IMR-90 (cell line): ENCODE data around the gene ESYT3. TPM values are rescaled to one million over a fixed set of nuclear protein-coding genes. Genes with fewer than 3 reads are reported as not detected.

Experiments
- ATAC-seq: fragments of 200-7000 bp; cut with Tn5 transposase; 2 replicates; pipeline ENCODE4 v1.9.1; 2020; ENCODE audit warnings: low read depth, mild to moderate bottlenecking, moderate library complexity
- BruUV-seq: library from RNA; stranded (reverse); fragments of 400-500 nt; replicated peaks from 2 replicates; lab custom pipeline; 2021; lab: Mats Ljungman, UMichigan
- CTCF ChIA-PET: fragments of 300-600 bp; formaldehyde crosslinking; extraction: SDS; loops from one replicate; lab custom pipeline; 2021; ENCODE audit warnings: antibody characterized with exemption; lab: Yijun Ruan, JAX
- POLR2A ChIA-PET: fragments of 300-600 bp; sonication (Branson Sonifier 250); formaldehyde crosslinking; loops from one replicate; lab custom pipeline; 2022; ENCODE audit warnings: antibody characterized with exemption; ENCODE audit not compliant: unreplicated experiment; lab: Charles Lee
- DNase-seq: peaks from one replicate; pipeline ENCODE4 v3.0.0; 2013
- H2AFZ ChIP-seq: replicated peaks from 2 replicates; pipeline ENCODE3; 2013; ENCODE audit warnings: low read length, mild to moderate bottlenecking; ENCODE audit not compliant: poor library complexity
- H2AK5ac ChIP-seq: 2 replicates; pipeline ENCODE4 v1.6.1; 2013; ENCODE audit warnings: low read depth, low read length, inconsistent platforms
- H2AK9ac ChIP-seq: replicated peaks from 2 replicates; pipeline ENCODE3; 2013; ENCODE audit warnings: mild to moderate bottlenecking, low read depth, low read length, moderate library complexity; ENCODE audit not compliant: poor library complexity
- H2BK120ac ChIP-seq: 2 replicates; pipeline ENCODE4 v1.6.1; 2013; ENCODE audit warnings: low read depth, low read length, inconsistent platforms
- H2BK15ac ChIP-seq: 3 replicates; pipeline ENCODE4 v1.6.1; 2013; ENCODE audit warnings: low read depth, low read length, inconsistent platforms
- H2BK20ac ChIP-seq: 2 replicates; pipeline ENCODE4 v1.6.1; 2013; ENCODE audit warnings: low read depth, mild to moderate bottlenecking, inconsistent platforms, low read length, moderate library complexity
- H2BK5ac ChIP-seq: 2 replicates; pipeline ENCODE4 v1.6.1; 2013; ENCODE audit warnings: mild to moderate bottlenecking, low read depth, low read length, inconsistent platforms; ENCODE audit not compliant: poor library complexity, severe bottlenecking
- H3K14ac ChIP-seq: replicated peaks from 2 replicates; pipeline ENCODE4 v1.6.1; 2013; ENCODE audit warnings: low read depth, low read length, inconsistent platforms
- H3K18ac ChIP-seq: 2 replicates; pipeline ENCODE4 v1.6.1; 2013; ENCODE audit warnings: low read depth, low read length, control low read depth
- H3K23ac ChIP-seq: 2 replicates; pipeline ENCODE4 v1.6.1; 2013; ENCODE audit warnings: low read depth, low read length, inconsistent platforms
- H3K27ac ChIP-seq: 2 replicates; pipeline ENCODE4 v1.5.1; 2013; ENCODE audit warnings: mild to moderate bottlenecking, control low read depth, low read length; ENCODE audit not compliant: insufficient read depth
- H3K27me3 ChIP-seq: 2 replicates; pipeline ENCODE4 v1.6.1; 2013; ENCODE audit warnings: low read length; ENCODE audit not compliant: control insufficient read depth, insufficient read depth
- H3K36me3 ChIP-seq: 2 replicates; pipeline ENCODE4 v1.6.1; 2013; ENCODE audit warnings: low read length, mixed read lengths; ENCODE audit not compliant: control insufficient read depth, insufficient read depth
- H3K4ac ChIP-seq: 2 replicates; pipeline ENCODE4 v1.6.1; 2013; ENCODE audit warnings: low read depth, low read length, inconsistent platforms
- H3K4me1 ChIP-seq: 2 replicates; pipeline ENCODE4 v1.6.1; 2013; ENCODE audit warnings: low read length, mixed read lengths; ENCODE audit not compliant: control insufficient read depth, insufficient read depth
- H3K4me2 ChIP-seq: 2 replicates; pipeline ENCODE4 v1.6.1; 2013; ENCODE audit warnings: low read depth, mild to moderate bottlenecking, control low read depth, low read length, moderate library complexity
- H3K4me3 ChIP-seq: 2 replicates; pipeline ENCODE4 v1.5.1; 2013; ENCODE audit warnings: low read depth, mild to moderate bottlenecking, control low read depth, low read length, moderate library complexity; ENCODE audit not compliant: insufficient read depth
- H3K56ac ChIP-seq: 2 replicates; pipeline ENCODE4 v1.6.1; 2013; ENCODE audit warnings: low read length, inconsistent platforms; ENCODE audit not compliant: insufficient read depth; ENCODE audit errors: extremely low read depth
- H3K79me1 ChIP-seq, 2 experiments: 2 replicates each; pipeline ENCODE4 v1.6.1; 2013; ENCODE audit warnings: low read length in 2 of 2, inconsistent platforms in 1 of 2, low read depth in 1 of 2
- H3K9ac ChIP-seq: 2 replicates; pipeline ENCODE4 v1.6.1; 2013; ENCODE audit warnings: low read depth, low read length, control low read depth
- H3K9me1 ChIP-seq: 2 replicates; pipeline ENCODE4 v1.6.1; 2013; ENCODE audit warnings: low read length, inconsistent platforms; ENCODE audit not compliant: insufficient read depth
- H3K9me3 ChIP-seq: 2 replicates; pipeline ENCODE4 v1.6.1; 2013; ENCODE audit warnings: low read length; ENCODE audit not compliant: control insufficient read depth, insufficient read depth
- H4K20me1 ChIP-seq: 2 replicates; pipeline ENCODE4 v1.6.1; 2013; ENCODE audit warnings: low read length, inconsistent platforms; ENCODE audit not compliant: insufficient read depth
- H4K5ac ChIP-seq: 2 replicates; pipeline ENCODE4 v1.6.1; 2013; ENCODE audit warnings: mild to moderate bottlenecking, low read depth, low read length, control low read depth
- H4K8ac ChIP-seq, 2 experiments: 2 replicates each; pipeline ENCODE4 v1.6.1; 2013; ENCODE audit warnings: low read depth in 2 of 2, low read length in 2 of 2, control low read depth in 1 of 2, inconsistent platforms in 1 of 2
- H4K91ac ChIP-seq: 2 replicates; pipeline ENCODE4 v1.6.1; 2013; ENCODE audit warnings: low read depth, low read length, inconsistent platforms; ENCODE audit not compliant: insufficient read depth
- BHLHE40 ChIP-seq: fragments of 150-350 bp; IDR thresholded peaks from 2 replicates; pipeline ENCODE4 v1.6.1; 2016; ENCODE audit warnings: mild to moderate bottlenecking, low read depth, low read length
- CEBPB ChIP-seq: IDR thresholded peaks from 2 replicates; pipeline ENCODE4 v1.6.1; 2012; ENCODE audit warnings: low read depth, low read length, improper control_type of control experiment
- CHD1 ChIP-seq: IDR thresholded peaks from 2 replicates; pipeline ENCODE4 v1.6.1; 2012; ENCODE audit warnings: low read depth, low read length, improper control_type of control experiment
- FOS ChIP-seq: fragments of 150-350 bp; IDR thresholded peaks from 2 replicates; pipeline ENCODE4 v1.6.1; 2016; ENCODE audit warnings: low read depth, low read length
- MAZ ChIP-seq: IDR thresholded peaks from 2 replicates; pipeline ENCODE4 v1.6.1; 2012; ENCODE audit warnings: low read depth, mild to moderate bottlenecking, low read length, improper control_type of control experiment, moderate library complexity, borderline replicate concordance
- NFE2L2 ChIP-seq: fragments of 150-350 bp; IDR thresholded peaks from 2 replicates; pipeline ENCODE4 v1.6.1; 2016; ENCODE audit warnings: low read depth, mild to moderate bottlenecking, low read length
- POLR2A ChIP-seq: IDR thresholded peaks from 2 replicates; pipeline ENCODE4 v1.6.1; 2012; ENCODE audit warnings: mild to moderate bottlenecking, low read depth, low read length
- RAD21 ChIP-seq: IDR thresholded peaks from 2 replicates; pipeline ENCODE4 v1.6.1; 2012; ENCODE audit warnings: low read length, improper control_type of control experiment
- RCOR1 ChIP-seq: IDR thresholded peaks from 2 replicates; pipeline ENCODE4 v1.6.1; 2012; ENCODE audit warnings: mild to moderate bottlenecking, low read length, improper control_type of control experiment; ENCODE audit not compliant: insufficient replicate concordance
- RFX5 ChIP-seq: IDR thresholded peaks from 2 replicates; pipeline ENCODE4 v1.8.0; 2012; ENCODE audit warnings: low read depth, mild to moderate bottlenecking, low read length, moderate library complexity
- WGBS, 2 experiments: methylation state at CpG; one replicate each; pipeline versions ENCODE4 v1.1.5 to v1.1.7; 2013; ENCODE audit warnings: missing lambda C conversion rate in 2 of 2; ENCODE audit not compliant: insufficient read length in 1 of 2; ENCODE audit errors: extremely low coverage in 2 of 2; 5-methylcytosine and 5-hydroxymethylcytosine counted together
- dilution Hi-C: fragments of 300-500 bp; cut with HindIII; formaldehyde crosslinking; loops from one replicate; pipeline ENCODE4 v1.14.3; 2018; ENCODE audit warnings: low sequenced_read_pairs; ENCODE audit not compliant: unreplicated experiment
- in situ Hi-C: fragments of 300-500 bp; cut with MboI; formaldehyde crosslinking; loops from 3 replicates; pipeline ENCODE4 v1.14.3; 2019; ENCODE audit warnings: low sequenced_read_pairs, inconsistent platforms, mixed read lengths
- intact Hi-C: fragments of 100-400 bp; cut with micrococcal nuclease; formaldehyde crosslinking; loops from 2 replicates; pipeline ENCODE4 v1.10.0; 2022
- polyA plus RNA-seq, 3 experiments: library from polyadenylated mRNA; depleted of rRNA; stranded (reverse); fragments of >200 nt; gene quantifications; 2 replicates each; pipeline ENCODE4 v1.2.3, GENCODE V29; 2012; ENCODE audit warnings: low replicate concordance in 1 of 3
- total RNA-seq: library from RNA; depleted of rRNA; stranded (reverse); fragments of >200 nt; gene quantifications from 2 replicates; pipeline ENCODE4 v1.2.3, GENCODE V29; 2012
- TF ChIP-seq, protein P1 (sequence below): conservative IDR thresholded peaks from 2 replicates; pipeline ENCODE4 v1.5.1; 2012; ENCODE audit warnings: mild to moderate bottlenecking, low read depth, low read length, improper control_type of control experiment
- TF ChIP-seq, protein P2 (sequence below): fragments of 150-350 bp; IDR thresholded peaks from 2 replicates; pipeline ENCODE4 v1.6.1; 2017; ENCODE audit warnings: mild to moderate bottlenecking, antibody characterized with exemption, low read length, low read depth
- TF ChIP-seq, protein P3 (sequence below): fragments of 150-350 bp; IDR thresholded peaks from 2 replicates; pipeline ENCODE4 v1.6.1; 2016; ENCODE audit warnings: low read depth, mild to moderate bottlenecking, low read length, moderate library complexity, borderline replicate concordance

ESYT3 gene
- total and polyA plus RNA-seq, 2 of the 4 experiments (the other 2 are of a cell fraction): under 0.01 to 0.02 TPM

DNA sequence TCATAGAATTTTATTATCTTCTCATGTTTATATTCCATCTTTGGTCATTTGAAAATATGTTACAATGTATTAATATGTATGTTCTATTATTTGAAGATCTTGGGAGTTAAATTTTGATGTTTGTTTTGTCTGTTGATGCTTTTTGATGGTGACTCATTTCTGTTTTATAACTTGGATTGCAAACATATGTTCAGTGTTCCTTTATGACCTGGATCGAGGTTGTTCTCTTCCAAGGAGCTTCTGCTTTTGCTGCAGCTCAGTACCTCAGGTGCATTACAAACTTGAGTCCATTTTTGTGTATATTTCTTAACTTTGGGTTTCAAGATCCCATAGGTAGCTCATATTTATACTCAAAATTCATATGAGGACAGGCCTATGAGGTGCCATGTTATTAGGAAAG, 37.1 kb downstream of the ESYT3 start:
- no peak overlapping the region for H3K4ac ChIP-seq
- no peak overlapping the region for H2AFZ ChIP-seq
- WGBS, 2 experiments: 100% methylated on average over 1 of the region's 1 CpG; no CpG with 5 or more reads in 1 of the 2 experiments
- H3K36me3 ChIP-seq: no peaks in the 10 kb centered on the region
- no peak overlapping the region for H3K9ac ChIP-seq
- H2BK15ac ChIP-seq: no peak overlapping the region
- H3K4me1 ChIP-seq: no peaks in the 10 kb centered on the region
- H3K9me3 ChIP-seq: no peaks in the 10 kb centered on the region
- H3K9me1 ChIP-seq: no peaks in the 10 kb centered on the region
- H3K4me2 ChIP-seq: no peak overlapping the region
- H4K91ac ChIP-seq: no peak overlapping the region
- H3K23ac ChIP-seq: no peak overlapping the region
- no peak overlapping the region for H4K8ac ChIP-seq
- H4K20me1 ChIP-seq: no peaks in the 10 kb centered on the region
- ATAC-seq (no peak), DNase-seq (no peak)
- no peak overlapping the region for H3K56ac ChIP-seq
- no peak overlapping the region for H3K18ac ChIP-seq
- no peak overlapping the region for H2BK20ac ChIP-seq
- no peak overlapping the region for H2BK120ac ChIP-seq
- POLR2A ChIA-PET: no interaction called here
- no TSS peak for BruUV-seq
- dilution Hi-C loops: no loop called here
- in situ Hi-C loops: no loop called here
- no peak overlapping the region for H3K27ac ChIP-seq
- no peaks in the 10 kb centered on the region for H3K79me1 ChIP-seq
- TF ChIP-seq NFE2L2 (no peak), CEBPB (no peak), RFX5 (no peak), BHLHE40 (no peak), RAD21 (no peak), FOS (no peak), RCOR1 (no peak), CHD1 (no peak), MAZ (no peak), POLR2A (no peak)
- TF ChIP-seq, protein P1, sequence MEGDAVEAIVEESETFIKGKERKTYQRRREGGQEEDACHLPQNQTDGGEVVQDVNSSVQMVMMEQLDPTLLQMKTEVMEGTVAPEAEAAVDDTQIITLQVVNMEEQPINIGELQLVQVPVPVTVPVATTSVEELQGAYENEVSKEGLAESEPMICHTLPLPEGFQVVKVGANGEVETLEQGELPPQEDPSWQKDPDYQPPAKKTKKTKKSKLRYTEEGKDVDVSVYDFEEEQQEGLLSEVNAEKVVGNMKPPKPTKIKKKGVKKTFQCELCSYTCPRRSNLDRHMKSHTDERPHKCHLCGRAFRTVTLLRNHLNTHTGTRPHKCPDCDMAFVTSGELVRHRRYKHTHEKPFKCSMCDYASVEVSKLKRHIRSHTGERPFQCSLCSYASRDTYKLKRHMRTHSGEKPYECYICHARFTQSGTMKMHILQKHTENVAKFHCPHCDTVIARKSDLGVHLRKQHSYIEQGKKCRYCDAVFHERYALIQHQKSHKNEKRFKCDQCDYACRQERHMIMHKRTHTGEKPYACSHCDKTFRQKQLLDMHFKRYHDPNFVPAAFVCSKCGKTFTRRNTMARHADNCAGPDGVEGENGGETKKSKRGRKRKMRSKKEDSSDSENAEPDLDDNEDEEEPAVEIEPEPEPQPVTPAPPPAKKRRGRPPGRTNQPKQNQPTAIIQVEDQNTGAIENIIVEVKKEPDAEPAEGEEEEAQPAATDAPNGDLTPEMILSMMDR: no peak
- TF ChIP-seq, protein P2, sequence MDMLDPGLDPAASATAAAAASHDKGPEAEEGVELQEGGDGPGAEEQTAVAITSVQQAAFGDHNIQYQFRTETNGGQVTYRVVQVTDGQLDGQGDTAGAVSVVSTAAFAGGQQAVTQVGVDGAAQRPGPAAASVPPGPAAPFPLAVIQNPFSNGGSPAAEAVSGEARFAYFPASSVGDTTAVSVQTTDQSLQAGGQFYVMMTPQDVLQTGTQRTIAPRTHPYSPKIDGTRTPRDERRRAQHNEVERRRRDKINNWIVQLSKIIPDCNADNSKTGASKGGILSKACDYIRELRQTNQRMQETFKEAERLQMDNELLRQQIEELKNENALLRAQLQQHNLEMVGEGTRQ: no peak
- TF ChIP-seq, protein P3, sequence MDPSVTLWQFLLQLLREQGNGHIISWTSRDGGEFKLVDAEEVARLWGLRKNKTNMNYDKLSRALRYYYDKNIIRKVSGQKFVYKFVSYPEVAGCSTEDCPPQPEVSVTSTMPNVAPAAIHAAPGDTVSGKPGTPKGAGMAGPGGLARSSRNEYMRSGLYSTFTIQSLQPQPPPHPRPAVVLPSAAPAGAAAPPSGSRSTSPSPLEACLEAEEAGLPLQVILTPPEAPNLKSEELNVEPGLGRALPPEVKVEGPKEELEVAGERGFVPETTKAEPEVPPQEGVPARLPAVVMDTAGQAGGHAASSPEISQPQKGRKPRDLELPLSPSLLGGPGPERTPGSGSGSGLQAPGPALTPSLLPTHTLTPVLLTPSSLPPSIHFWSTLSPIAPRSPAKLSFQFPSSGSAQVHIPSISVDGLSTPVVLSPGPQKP: no peak
- CTCF ChIA-PET: interaction anchor here (0.7 kb wide), 1 partner anchor 8 kb away, joined by 3 read pairs; no protein-coding TSS in a partner anchor
- no peak overlapping the region for H4K5ac ChIP-seq
- no peak overlapping the region for H3K14ac ChIP-seq
- peaks cover 4% of the 10 kb centered on the region for H3K27me3 ChIP-seq
- H2AK5ac ChIP-seq: no peak overlapping the region
- no peak overlapping the region for H2AK9ac ChIP-seq
- no peak overlapping the region for H2BK5ac ChIP-seq
- intact Hi-C loops: no loop called here
- no peak overlapping the region for H3K4me3 ChIP-seq
